ENCODE data around the gene RAB3IL1.

RAB3IL1 gene

DNA sequence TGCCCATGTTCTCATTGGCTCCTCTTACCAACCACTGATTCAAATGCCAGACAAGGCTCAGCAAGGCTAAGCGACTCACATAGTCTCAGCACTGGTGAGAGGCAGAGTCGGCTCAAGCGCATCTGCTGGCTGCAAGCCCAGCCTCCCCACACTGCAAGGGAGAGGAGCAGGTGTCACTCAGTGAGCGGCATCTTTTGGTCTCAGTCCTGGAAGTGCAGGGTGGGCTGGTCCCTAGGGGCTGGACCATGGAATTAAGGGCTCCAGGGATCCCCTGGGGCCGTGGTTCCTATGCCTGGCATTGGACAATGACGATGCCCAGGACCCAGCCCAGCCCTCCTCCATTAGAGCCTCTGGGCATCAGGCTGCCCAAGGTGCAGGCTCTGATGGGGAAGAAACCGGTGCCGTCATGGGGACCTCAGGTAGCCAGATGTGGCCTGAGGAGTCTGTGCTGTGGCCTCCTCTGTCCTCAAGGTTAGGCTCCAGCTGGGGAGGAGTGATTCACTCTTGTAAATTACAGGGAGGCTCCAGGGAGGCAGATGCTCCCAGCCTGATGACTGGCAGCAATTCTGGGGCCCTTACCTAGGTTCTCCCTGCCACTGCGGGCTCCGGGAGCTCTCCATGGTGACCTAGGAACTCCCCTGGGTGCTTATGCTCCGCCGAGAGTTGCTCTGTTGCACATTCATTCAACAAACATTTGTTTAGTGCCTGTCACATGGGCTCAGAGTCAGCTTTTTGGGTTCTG lies 61.3 kb downstream of the RAB3IL1 start:
- no peak for DNase-seq (ENCODE audit: low read depth)
- H3K4me3 ChIP-seq (ENCODE audit: low read depth, low read length): no peak overlapping the region

GRCh38 chr11:61854966-61855714 lies 62.2 kb downstream of the RAB3IL1 start:
- DNase-seq (ENCODE audit: low read depth): no peak
- H3K4me3 ChIP-seq (ENCODE audit: low read depth, low read length): no peak overlapping the region

GRCh38 chr11:61854206-61854895 lies 63.0 kb downstream of the RAB3IL1 start:
- no peak for DNase-seq (ENCODE audit: low read depth)

DNA sequence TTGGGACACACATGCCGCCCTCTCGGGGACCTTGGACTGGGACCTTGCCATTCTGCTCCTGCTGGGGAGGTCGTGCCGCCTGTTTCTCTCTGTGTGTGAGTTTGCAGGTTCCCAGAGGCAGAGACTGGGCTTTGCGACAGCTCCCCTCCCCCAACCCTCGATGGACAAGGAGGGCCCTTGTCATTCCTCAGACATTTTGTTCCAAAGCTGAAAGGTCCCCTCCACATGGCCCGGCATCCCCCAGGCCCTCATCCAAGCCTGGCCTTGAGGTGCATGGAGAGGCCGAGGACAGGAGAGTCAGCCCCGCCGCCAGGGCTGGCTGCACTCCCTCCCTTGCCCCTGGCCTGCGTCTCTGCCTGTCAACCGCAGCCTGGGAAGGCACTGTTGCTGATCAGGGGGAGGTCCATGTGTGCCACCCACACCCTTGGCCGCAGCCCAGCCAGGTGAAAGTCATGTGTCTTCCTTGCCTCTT lies 63.6 kb downstream of the RAB3IL1 start:
- no peak overlapping the region for H3K4me3 ChIP-seq (ENCODE audit: low read depth, low read length)
- DNase-seq (ENCODE audit: low read depth): no peak

More at GRCh38 chr11:61854206-61854895, 63.0 kb downstream of the RAB3IL1 start:
- H3K4me3 ChIP-seq (ENCODE audit: low read depth, low read length): no peak overlapping the region

DNA sequence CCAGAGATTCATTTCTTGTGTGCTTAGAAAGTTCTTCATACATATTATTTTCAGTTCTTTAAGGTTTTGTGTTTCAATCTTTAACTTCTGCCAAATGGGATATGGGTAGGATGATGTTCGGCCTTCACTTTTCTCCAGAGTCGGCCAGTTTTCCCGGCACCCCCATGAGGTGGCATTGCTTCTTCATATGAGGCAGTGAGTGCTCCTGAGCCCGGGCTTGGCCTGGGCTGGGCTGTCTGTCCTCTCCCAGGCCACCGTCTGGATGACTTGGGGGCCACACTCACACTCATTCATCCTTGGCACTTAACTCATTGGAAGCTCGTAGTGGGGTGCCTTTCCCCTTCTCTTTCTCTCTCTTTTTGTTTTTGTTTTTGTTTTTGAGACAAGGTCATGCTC lies 65.5 kb downstream of the RAB3IL1 start:
- H3K4me3 ChIP-seq (ENCODE audit: low read depth, low read length): no peak overlapping the region

GRCh38 chr11:61851113-61851899 lies 66.1 kb downstream of the RAB3IL1 start:
- DNase-seq (ENCODE audit: low read depth): no peak
- H3K4me3 ChIP-seq (ENCODE audit: low read depth, low read length): no peak overlapping the region

More for the DNA sequence above, 65.5 kb downstream of the RAB3IL1 start:
- no peak for DNase-seq (ENCODE audit: low read depth)

DNA sequence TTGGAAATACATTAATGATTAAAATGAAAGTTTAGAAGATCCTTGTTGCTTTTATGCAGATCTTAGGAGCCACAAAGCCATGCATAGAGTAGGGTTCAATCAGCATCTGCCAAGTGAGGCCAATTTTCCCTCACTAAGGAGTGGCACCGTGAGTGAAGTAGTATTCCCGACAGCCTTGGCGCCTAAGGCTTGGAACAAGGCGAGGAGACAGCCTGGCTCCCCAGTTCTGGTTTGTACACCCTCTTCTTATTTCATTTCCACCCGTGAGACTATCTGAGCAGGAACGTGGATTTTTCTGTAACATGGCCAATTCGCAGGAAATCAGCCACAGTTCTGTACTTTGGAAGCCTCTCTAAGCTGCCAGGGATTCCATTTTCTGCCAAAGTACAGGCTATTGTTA lies 66.7 kb downstream of the RAB3IL1 start:
- DNase-seq (ENCODE audit: low read depth): no peak

GRCh38 chr11:61848631-61849030 lies 68.7 kb downstream of the RAB3IL1 start:
- H3K4me3 ChIP-seq (ENCODE audit: low read depth, low read length): no peak overlapping the region
- DNase-seq (ENCODE audit: low read depth): no peak

More for the DNA sequence above, 66.7 kb downstream of the RAB3IL1 start:
- no peak overlapping the region for H3K4me3 ChIP-seq (ENCODE audit: low read depth, low read length)

DNA sequence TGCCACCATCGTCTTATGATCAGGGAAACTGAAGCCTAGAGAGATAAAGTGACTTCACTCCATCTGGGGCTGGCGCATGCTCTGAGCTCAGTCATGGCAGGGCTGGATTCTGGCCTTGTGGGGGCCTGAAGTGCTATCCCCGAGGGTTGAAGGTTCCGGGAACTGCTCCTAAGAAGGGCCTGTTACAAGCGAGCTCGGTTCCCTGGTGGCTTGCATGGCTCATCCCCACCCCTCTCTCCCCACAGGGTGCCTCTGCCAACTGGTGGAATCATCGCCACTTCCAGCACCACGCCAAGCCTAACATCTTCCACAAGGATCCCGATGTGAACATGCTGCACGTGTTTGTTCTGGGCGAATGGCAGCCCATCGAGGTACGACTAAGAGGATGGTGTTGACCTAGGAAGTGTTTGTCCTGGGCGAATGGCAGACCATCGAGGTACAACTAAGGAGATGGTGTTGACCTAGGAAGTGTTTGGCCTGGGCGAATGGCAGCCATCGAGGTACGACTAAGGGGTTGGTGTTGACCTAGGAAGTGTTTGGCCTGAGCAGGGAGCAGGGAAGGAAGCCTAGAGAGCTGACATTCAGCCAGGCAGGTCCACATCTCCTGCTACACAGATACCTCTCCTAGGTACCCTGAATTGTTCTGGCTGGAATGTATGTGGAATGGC lies 69.3 kb downstream of the RAB3IL1 start:
- H3K4me3 ChIP-seq (ENCODE audit: low read depth, low read length): no peak overlapping the region
- DNase-seq (ENCODE audit: low read depth): no peak
